ENCODE results near the gene PAPSS2. TPM values are rescaled to one million over a fixed set of nuclear protein-coding genes. Genes with fewer than 3 reads are reported as not detected.

The PAPSS2 gene
- total RNA-seq = 15.2 TPM

DNA sequence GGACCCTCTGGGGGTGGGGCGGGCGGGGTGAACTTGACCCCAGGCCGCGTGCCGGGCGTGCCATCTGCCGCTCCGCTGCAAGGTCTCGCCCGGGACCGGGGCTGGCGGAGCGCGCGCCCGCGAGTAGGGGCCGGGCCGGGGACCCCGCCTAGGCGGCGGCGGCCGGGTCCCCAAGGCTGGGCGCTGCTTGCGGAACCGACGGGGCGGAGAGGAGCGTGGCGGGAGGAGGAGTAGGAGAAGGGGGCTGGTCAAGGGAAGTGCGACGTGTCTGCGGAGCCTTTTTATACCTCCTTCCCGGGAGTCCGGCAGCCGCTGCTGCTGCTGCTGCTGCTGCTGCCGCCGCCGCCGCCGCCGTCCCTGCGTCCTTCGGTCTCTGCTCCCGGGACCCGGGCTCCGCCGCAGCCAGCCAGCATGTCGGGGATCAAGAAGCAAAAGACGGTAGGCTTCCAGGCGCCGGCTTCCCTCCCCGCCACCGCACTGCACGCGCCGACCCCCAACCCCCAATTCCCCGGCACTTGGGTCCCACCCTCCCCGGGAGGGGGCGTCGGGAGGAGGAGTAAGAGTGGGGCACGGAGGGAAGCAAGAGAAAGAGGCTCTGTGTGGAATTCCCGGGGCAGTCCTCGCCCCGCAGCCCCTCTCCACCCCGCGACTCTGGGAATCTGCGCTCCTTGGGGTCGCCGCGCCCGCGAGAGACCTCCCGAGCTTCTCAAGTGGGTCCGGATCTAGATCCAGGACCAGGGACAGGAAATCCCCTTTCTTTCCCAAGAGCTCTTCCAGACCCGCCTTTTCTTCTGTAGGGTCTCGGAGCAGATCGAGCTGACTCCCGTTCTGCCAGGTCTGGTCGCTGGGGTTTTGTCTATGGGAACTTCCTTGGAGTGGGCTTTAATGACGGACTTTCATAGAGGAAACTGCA, at the start of gene PAPSS2:
Gene PAPSS2, plus strand, starts transcription at position 308 of the 913 bp plus-strand sequence. Its CDS starts 104 bp downstream, at position 412.

Other genes starting within 250 kb of the PAPSS2 start
- gene MINPP1, start 155.0 kb upstream of the PAPSS2 start, total RNA-seq = 42.3 TPM
- 69.4 TPM for gene ATAD1, start 158.3 kb downstream of the PAPSS2 start, total RNA-seq
- gene KLLN, start 203.7 kb downstream of the PAPSS2 start, total RNA-seq = 0.55 TPM
- gene PTEN, start 203.7 kb downstream of the PAPSS2 start, total RNA-seq = 218 TPM

Data from camera-type eye (tissue), 1 donor.